HG03342 (cell line): ENCODE data around the gene GPC3.

Source experiments
- ATAC-seq: cut with Tn5 transposase; IDR thresholded peaks from one replicate; pipeline ENCODE4 v1.9.1; 2021; ENCODE audit warnings: mild to moderate bottlenecking, moderate library complexity; ENCODE audit not compliant: unreplicated experiment

GPC3 gene

DNA sequence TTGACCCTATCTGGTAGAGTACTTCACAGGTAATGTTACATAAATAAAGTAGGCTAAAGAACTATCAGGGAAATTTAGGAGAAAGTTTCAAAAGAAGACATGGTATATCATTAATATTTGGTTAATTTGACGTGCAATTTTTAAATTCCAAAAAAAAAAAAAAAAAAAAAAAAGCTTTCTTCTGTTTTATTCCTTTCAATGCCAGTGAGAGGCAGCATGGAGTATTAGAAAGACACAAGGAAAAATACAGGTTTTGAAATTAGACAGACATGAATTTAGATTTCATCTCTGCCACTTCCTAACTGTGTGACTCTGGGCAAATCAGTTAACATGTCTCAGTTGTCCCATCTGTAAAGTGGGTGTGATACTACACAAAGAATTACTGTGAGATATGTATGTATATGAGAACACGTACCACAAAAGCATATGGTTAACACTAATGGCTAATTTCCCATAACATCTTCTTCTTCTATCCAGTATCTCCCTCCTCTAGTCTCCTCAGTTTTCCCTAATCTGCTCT is 132.5 kb downstream of the GPC3 start:
- no peak for ATAC-seq

DNA sequence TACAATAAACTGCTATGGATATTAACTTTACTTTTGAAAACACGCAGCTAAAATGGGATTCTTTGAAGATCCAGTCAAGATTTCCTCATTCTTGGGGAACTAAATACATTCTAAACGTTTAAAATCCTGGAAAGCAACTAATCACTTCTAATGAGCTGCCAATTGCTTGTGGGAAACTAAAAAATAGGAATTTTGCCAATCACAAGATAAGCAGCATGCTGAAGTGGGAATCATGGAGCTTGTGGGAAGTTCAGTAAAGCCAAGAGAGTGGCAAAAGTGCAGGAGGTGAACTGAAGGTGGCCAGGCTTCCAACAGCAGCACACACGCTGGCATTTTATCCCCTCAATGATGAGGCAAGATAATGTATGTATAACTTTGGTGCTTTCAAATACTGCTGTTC is 133.0 kb downstream of the GPC3 start:
- ATAC-seq, result no peak

DNA sequence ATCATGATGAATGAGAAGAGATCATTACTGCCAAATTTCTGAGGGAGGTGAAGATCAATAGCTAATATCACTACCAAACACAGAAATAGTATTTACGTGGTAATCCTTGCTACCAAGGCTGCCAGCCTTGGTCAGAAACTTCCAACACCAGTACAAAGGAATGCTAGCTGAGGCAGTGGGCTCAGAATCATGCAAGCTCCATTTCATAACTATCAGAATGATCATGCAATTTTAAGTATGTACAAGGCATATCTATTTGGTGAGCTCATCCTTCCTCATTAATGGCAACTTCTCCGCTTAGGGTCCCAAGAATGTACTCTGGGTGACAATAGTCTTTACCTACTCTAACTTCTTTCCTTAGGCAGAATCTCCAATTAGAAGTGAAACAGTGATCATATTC is 135.0 kb downstream of the GPC3 start:
- ATAC-seq, result no peak

DNA sequence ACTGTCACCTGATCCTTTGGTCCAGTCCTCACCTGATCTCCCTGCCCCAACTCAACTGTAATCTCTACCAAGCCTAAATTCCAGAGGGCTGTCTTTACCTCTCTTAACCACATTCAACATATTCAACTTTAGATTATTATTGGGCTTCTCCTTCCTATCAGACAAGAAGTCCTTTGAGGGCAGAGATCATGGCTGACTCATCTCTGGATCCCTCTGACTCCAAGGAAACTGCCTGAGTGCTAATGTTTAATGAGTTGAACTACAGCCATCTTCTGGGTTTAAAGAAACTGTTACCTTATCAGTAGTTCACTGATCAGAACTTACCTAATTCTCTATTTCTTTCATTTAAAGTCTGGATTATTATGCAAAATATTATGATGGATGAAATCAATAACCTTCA is 135.7 kb downstream of the GPC3 start:
- ATAC-seq, result no peak

DNA sequence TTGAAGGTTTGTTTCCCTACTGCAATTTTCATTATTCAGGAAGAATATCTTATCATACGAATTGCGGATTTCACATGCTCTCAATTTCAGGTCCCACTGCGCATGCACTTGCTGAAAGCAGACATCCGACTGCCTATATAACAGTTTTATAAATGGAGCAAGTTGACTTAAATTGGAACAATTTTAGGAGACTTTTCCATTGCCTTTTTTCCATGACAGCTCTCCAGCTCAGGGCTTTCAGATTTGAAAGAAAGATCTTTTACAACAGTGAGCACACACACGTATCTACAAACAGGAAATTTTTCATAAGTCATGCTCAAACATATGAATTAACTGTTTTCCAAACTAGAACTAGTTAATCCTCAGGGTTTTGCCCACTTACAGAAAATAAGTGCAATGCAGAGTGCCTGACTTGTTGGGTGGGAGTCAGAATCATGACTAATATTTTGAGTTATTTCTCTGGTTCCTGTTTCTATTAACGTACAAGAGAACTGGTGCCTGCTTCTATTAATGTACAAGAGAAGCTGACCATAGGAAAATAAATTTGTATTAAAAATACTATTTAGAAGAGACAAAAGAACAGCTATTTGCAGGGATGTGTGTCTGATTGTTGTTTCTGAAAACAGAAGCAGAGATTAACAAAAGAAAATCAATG is 137.9 kb downstream of the GPC3 start:
- ATAC-seq, result no peak

DNA sequence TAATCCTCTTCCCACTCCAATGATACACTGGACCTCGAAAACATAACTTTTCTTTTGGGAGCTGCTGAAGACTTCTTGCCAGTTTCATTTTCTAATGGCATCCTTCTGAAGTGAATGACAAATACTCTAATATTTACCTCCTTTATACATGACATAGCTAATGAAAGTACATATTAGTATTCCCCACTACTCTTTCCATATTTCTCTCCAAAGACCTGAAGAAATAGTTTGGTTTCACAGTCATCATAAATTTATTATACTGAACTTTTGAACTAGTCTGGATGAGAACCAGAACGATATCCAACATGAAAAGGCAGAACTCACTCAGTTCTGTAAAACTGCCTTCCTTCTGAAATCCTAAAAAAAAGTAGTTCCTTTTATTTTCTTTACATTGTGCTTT is 139.1 kb downstream of the GPC3 start:
- ATAC-seq, result no peak

DNA sequence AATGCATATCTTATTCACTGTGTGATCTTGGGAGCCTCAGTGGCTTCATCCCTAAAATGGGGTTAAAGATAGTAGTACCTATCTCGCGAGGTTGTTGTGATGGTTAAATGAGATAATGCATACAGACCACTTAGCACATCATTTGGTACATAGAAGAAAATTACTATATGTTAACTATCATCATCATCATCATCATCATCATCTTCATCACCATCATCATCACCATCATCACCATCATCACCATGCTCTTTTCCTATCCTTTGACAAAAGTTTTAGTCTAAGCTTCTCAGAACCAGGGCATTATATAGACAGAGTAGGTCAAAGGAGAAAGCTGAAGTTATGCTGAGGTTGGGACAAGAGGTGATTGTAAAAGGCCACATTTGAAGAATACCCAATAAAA is 145.0 kb downstream of the GPC3 start:
- no peak for ATAC-seq

DNA sequence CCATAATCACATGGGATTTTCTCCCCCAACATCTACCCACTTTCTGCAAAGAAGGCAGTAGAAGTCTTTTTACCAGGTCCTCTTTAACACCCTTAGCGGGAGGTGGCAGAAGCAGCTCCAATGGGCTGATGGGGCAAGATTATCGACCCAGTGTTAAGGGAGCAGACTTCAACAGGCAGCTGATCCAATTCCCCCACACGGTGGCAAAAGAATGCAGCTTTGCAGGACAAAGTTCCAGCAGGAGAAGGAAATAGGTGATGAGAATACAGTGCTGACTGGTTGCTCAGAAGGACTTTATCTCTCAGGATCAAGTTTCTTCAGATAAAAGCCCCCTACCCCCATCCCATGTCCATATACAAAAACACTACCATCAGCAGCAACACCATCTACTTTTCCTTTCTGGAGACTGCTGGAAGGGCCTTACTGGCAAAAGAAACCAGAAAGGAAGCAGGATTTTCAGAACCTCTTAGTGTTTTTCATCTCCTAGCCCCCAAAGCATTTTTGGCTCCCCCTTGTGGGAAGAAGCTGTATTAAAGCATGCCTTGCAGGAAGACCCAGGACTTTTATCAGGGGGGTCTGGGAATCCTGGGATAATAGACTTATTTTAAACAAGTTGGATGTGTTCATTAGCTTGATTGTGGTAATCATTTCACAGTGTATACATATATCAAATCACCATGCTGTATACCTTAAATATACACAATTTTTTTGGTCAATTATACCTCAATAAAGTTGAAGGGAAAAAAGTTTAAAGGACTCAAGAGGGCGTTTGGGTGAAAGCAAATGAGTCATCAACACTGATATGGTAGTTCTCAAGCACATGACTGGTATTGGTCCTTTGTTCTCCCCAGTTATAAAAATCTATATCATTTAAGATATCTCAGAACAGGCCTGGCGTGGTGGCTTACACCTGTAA is 146.4 kb downstream of the GPC3 start:
- no peak for ATAC-seq

DNA sequence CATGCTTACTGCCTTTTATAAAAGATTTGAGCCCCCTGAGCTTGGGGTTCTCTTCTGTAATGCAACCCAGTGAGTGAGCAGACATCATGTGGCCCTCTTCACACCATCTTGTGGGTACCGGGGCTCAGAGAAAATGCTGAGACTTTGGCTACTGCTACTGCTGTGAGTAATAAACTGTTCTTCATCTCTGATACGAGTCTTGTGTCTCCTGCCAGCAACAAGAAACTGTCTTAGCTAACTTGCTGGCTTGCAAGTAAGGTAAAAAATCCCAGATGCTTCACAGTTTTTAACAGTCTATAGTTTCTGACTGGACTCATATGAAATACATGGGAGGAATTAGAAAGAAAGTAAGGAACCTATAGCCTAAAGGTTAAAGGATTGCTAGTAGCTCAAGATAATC is 148.3 kb downstream of the GPC3 start:
- no peak for ATAC-seq

DNA sequence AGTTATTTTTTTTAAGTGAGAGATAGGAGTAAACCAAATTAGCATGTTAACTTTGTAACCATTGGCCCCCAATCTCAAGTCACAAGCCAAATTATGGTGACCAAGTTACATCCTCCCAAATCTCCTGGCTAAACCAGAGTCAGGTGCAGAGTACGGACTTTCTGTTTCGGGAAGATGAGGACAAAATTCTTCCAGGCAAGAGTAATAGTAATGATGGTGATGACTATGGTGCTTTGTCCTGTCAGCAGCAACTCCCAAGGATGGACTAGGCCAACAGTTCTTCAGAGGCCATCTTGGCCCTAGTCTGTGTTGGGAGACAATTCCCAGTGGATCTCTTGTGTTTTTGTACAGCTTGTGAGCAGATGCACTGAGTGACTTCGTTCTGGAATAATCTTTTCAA is 148.8 kb downstream of the GPC3 start:
- ATAC-seq, result no peak

DNA sequence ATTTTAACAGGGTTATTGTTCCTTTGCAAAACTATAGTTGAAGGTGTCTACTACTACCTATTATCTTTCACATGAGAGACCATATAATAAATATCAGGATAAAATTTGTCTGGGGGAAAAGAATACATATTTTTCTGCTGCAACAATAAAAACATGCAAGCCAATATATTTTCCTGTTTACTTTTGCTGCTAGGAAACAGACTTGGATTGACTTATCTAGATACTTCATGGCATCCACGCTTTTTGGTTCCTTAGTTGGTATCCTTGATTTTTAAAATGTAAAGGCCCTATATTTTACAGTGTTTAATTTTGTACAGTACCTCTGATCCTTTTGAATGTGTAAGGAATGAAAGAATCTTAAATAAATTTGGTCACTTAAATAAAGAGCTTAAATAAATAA is 150.6 kb downstream of the GPC3 start:
- no peak for ATAC-seq

DNA sequence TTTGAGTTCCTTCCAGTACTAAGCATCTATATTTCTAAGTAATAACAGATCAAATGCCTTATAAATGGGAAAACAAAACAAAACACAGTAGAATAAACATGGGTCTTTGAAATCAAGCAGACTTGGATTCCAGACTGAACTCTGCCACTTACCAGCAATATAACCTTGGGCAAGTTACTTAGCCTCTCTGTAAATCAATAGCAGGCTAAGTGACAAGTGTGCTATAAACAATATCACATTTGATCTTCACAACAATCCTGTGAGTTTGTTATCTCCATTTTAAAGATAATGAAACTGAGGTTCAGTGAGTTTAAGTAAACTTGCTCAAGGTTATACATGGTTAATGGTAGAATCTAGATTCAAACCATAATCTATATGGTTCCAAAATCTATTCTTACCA is 165.8 kb downstream of the GPC3 start:
- ATAC-seq, result no peak

DNA sequence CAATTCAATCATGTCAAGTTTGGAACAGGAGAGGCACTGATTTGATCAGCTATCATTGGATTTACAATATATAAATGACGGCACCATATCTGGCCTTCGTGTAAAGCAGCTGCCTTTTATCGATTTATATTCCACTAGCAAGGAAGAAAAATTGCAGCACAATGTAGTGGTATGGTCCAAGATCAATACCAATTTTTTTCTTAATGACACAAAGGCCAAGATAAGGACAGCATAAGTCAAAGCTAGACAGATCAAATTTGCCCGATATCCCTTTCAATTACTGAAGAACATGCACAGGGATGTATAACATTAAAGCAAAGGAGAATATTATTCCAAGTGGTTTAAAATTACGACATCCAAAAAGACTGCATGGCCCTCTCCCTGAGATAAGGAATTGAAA is 167.4 kb downstream of the GPC3 start:
- no peak for ATAC-seq

DNA sequence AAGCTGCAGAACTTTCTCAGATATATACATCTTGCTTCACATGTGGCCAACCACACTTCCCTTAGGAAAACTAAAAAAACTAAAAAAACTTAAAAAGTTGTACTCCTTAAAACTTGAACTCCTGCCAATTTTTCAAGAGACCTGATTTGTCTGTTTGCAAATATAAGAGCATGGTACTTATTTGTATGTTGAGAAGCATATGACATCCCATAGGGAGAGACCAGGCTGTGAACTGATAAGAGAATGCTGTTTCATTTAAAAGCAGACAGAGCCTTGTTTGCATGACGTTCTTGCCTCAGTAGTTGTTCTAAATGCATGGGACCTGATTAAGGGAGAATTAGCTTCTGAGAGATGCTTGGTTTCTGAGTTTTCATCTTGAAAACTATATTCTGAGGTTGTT is 169.9 kb downstream of the GPC3 start:
- ATAC-seq, result no peak

DNA sequence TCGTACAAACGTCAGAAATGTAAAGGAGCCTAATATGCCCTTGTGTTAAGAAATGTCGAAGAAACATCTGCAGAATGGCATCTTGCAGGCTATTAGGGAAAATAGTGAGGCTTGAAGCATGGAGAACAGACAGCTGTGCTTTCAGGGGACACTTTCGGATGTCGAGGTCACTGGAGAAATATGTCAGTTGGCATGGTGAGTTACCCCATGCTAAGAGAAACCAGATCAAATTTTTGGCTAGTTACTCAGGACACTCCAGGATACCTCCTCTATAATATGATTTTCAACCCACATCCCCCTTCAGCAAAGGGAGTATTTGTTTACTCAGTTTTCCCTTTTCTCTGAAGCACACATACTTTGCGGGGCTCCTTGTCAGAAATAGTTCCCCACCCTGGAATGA is 171.4 kb downstream of the GPC3 start:
- ATAC-seq, result no peak

DNA sequence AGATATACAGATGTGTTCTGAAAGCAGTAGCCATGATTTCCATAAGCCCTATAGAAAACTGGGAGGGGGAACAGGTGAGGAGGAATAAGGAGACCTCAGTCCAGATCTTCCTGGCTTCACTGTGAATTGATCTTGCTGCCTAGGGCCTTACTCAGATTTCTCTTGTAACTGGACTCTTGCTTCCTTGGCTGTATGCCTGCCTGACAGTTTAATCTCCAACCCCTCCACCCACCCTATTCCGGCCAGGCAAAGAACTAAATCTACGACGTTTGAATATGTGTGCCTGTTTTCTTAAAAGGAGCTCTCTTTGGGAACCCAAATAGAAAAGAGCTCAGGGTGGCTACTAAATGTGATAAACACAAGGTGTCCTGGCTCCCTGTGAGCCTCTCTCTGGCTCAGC is 173.0 kb downstream of the GPC3 start:
- no peak for ATAC-seq

DNA sequence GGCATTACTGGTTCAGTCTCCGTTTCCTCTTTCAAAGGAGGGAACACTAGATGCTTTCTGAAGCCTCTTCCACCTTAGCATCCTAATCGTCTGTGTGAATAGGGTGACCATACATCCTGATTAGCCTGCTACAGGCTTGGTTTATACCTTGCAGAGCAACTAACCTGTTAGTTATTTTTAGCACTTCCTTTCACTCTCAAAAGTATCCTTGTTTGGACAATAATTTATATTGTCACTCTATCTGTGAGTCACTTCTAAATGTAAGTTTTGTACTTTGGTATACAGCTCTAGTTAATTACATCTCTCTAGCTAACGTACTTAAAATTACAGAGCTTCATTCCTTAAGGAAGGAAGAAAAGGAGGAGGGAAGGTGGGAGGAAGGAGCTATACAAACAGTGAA is 174.5 kb downstream of the GPC3 start:
- no peak for ATAC-seq

DNA sequence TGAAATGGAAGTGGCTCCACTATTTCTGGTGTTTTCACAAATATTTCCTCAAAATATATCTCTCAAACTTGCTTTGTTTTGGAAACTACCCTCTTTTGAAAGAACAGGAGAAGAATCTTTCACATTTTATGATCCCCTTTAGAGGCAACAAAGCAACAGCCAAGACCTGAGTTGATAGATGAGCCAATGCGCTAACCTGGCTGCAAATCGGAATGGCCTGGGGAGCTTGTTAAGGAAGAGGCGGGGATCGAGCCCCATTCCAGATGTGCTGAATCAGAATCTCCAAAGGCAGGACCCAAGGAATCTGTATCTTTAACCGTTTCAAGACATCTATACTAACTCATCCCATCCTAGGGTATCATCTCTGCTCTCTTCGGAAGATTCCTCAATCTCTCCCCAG is 181.3 kb downstream of the GPC3 start:
- no peak for ATAC-seq

DNA sequence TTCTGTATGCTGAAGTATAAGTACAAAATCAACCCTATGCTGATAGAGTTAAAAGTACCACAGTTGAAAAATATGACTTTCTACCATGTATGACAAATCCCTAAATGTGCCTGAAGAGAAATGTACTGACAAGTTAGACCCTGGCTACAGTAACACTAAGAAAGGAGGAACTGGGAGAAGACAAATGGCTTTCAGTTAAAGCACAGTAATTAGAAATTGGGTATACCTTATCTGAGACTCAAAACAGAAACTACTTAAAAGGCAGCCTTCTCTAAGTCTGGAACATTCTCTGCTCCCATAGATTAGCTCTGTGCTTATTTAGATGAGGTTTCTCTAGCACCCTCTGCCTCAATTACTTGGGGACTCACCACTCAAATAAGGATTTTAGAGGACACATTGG is 189.1 kb downstream of the GPC3 start:
- no peak for ATAC-seq

DNA sequence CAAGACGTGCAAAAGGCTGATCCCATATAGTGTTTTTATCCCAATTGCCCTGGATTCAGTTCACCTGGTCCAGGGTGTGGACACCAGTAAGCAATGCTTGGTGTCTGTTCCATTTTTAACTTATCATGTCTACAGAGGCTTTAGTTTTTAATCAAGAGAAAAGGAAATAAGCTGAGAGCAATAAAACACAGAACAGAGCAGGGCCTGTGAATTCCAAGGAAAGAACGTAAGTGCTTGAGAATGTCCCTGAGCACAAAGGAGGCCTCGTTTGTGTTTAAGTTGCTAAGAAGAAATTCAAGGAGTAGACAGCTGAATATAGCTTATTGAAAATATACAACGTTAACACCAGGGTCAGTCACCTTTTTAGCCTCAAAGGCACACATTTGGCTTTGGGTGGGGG is 191.3 kb downstream of the GPC3 start:
- no peak for ATAC-seq

DNA sequence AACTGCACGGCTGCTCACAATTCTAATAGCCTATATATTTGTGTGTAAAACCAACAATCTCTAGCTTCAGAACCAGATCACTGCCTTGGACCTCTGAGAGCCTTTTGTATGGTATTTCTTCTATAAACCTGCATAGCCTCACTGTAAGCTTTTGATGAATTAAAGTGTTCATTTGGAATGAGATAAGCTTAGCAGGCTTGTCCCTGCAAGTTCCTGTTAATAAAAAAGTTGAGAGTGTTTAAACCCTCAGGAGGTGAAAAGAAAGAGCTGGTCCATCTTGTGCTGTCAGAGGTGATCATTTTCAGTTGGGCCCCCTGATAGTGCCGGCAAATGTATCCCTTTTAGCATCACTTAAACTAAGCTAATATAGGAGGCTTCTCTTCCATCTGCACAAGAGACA is 191.8 kb downstream of the GPC3 start:
- ATAC-seq, result no peak

DNA sequence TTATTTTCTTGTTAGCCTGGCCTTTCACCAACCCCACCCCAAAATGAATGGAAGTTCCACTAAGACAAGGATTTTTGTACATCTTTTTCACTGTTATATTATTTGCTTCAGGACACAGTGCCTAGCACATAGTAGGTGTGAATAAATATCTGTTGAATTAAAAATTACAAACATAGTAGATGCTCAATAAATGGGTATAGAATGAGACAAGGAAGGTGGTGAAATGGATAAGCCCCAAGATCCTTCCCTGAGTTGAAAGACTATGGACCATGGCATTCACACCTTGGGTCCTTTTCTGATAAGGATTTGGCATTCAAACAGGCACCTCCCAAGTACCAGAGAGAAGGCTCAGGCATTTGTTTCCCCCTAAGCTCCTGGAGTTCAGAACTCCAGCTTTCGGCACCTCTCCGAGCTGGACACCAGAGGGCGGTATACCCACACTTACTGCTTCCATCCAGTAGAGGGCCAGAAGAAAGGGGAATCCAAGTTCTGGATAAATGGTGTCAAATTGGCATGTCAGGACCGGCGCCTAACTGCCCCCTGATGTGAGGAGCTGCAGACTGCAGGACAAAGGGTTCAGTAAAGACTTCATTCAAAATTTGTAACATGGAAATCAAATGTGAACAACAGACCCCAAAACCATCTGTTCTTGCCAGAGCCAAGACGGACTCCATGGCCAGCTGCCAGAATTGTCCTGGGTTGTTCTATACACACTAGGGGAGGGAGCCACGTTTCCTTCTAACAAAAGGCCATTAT is 193.0 kb downstream of the GPC3 start:
- ATAC-seq, result peak; percentile 97
